GM21390 (cell line): ENCODE data around the gene ARHGEF38.
"Not testable (repeated sequence)": the region's sequence is repeated elsewhere in the genome, so short reads cannot be mapped to it uniquely, and the experiment has no call there.

ENCODE experiments used
- ATAC-seq: cut with Tn5 transposase; IDR thresholded peaks from one replicate; pipeline ENCODE4 v1.9.1; 2021; ENCODE audit not compliant: unreplicated experiment

ARHGEF38 gene

DNA sequence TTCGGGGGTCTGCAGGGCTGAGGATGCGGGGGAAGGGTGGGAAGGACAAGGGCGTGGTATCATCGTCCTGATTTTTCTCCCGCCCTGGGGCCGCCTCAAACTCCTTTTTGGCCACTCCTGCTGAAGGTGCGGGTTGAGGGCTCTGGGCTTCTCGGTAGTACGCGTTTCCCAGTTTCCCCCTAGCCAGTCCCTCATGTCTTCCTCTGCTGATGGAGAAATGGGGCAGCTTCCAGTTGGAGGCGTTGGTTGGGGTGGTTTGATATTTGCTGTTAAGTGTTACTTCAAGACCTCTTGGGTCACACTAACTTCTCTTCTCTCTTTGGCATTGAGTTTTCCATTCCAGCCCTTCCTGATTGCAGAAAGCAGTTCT lies 156.6 kb downstream of the ARHGEF38 start:
- peak; percentile 34 for ATAC-seq

DNA sequence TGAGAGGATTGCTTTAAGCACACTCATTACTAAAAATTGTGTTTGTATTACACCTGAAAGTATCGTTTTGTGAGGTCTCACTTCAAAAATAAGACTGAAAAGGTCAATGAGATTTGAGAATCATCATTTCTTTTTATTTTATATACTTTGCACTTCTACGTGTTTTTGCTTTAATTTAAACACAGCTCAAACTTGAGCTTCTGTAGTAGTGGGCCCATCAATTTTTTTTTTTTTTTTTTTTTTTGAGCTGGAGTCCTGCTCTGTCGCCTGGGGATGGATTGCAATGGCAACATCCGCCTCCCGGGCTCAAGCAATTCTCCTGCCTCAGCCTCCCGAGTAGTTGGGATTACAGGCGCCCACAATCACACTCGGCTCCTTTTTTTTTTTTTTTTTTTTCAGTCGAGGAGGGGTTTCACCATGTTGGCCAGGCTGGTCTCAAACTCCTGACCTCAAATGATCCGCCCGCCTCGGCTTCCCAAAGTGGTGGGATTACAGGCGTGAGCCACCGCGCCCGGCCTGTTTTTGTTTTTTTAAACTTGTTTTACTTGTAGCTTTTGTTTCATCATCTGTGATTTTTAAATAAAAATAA lies 157.7 kb downstream of the ARHGEF38 start:
- no peak for ATAC-seq

- no peak for ATAC-seq
Observed at GRCh38 chr4:105710678-105711077, 158.3 kb downstream of the ARHGEF38 start.

GRCh38 chr4:105712766-105713165 lies 160.3 kb downstream of the ARHGEF38 start:
- ATAC-seq: no peak

DNA sequence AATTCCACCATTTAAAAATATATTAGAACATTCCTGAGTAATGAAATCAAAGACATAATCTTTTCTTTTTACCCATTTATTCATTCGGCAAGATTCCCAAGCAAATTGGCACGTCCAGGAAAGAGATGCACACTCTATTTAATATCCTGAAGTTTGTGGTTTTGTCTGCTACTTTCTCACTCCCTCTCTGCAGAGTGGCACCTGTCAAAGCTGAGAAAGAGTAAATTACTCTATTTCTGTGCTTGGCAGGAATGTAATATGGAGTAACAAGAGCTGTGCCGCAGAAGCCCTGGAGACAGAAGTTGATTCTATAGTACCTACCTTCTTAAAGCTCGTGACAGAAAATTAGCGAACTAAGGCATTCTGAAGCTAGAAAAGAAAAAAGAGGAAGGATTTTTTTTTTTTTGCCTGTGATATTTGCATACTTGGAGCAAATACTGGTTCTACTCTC lies 161.7 kb downstream of the ARHGEF38 start:
- peak; percentile 71 for ATAC-seq

- no peak for ATAC-seq
Observed at GRCh38 chr4:105714932-105715331, 162.5 kb downstream of the ARHGEF38 start.

DNA sequence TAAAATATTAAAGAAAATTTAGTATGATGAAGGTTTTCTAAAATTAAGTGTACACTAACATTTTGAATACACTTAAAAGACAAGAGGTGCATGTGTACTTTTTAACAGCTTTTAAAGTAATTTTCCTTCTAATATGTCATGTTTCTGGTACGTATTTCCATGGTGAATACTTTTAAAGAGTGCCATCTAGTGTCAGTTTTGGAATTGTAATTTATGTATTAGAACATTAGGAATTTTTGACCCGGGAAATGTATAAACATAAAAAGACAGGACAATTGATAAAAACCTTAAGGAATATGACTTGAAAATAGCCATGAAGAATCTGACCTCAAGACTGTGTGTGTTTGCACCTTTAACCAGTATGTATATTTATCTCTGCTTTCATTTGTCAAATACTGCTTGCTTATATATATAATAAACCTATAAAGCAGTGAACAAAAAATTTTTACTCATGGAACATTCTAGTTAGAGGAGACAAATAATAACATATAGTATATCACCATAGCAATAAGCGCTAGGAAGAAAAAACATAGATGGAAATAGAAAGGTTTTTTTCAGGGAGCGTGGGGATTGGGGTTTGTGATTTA lies 163.4 kb downstream of the ARHGEF38 start:
- ATAC-seq: no peak

DNA sequence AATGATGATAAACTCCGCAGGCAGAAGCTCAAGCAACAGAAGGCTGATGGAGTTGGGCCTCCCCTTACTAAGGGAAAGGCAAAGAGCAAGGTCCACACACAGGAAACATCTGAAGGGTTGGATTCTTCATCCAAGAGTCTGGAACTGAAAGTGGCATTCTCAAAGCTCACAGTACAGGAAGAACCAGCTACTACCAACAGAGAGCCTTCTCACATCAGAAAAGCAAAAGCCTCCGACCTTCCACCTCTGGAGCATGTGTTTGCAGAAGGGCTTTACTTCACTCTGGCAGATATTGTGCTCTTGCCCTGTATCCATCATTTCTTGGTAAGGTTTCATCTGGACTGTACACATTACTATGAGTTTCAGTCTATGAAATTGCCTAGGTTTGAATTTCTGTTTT lies 166.8 kb downstream of the ARHGEF38 start:
- no peak for ATAC-seq

- no peak for ATAC-seq
Observed at GRCh38 chr4:105725623-105726022, 173.2 kb downstream of the ARHGEF38 start.

DNA sequence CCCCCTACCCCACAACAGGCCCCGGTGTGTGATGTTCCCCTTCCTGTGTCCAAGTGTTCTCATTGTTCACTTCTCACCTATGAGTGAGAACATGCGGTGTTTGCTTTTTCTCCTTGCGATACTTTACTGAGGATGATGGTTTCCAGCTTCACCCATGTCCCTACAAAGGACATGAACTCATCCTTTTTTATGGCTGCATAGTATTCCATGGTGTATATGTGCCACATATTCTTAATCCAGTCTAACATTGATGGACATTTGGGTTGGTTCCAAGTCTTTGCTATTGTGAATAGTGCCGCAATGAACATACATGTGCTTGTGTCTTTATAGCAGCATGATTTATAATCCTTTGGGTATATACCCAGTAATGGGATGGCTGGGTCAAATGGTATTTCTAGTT lies 177.5 kb downstream of the ARHGEF38 start:
- ATAC-seq: not testable (repeated sequence)
